ENCODE data around the gene CASP5.

GRCh38 chr11:105033781-105034180, 10.8 kb upstream of the CASP5 start:
- no peak for TF ChIP-seq CTCF (IDR thresholded peaks at IDR 0.05)
- no peak for TF ChIP-seq POLR2A (IDR thresholded peaks at IDR 0.05)
- no peak for TF ChIP-seq POLR2AphosphoS5 (IDR thresholded peaks at IDR 0.05)
